Measurements from ENCODE around the gene C3.
"Not testable (repeated sequence)": the region's sequence is repeated elsewhere in the genome, so short reads cannot be mapped to it uniquely, and the experiment has no call there.

Gene C3

DNA sequence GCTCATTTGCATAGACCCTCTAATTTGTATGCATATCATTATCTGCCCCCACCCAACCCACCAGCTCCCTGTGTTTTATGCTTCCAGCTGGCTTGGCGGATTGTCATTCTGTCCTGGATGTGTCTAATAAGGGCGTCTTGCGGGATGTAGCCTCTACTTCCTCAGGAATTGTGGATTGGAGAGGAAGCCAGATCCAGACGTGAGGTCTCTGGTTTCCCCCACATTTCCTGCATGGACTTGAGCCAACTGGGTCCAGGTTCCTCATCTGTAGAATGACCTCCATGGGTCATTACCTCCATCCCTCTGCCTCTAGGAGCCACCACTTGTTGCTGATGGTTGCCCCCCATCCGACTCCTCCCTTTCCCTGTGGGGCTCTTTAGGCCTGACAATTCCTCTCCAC lies 57.7 kb downstream of the C3 start:
- DNase-seq (ENCODE audit: low read depth), result no peak

DNA sequence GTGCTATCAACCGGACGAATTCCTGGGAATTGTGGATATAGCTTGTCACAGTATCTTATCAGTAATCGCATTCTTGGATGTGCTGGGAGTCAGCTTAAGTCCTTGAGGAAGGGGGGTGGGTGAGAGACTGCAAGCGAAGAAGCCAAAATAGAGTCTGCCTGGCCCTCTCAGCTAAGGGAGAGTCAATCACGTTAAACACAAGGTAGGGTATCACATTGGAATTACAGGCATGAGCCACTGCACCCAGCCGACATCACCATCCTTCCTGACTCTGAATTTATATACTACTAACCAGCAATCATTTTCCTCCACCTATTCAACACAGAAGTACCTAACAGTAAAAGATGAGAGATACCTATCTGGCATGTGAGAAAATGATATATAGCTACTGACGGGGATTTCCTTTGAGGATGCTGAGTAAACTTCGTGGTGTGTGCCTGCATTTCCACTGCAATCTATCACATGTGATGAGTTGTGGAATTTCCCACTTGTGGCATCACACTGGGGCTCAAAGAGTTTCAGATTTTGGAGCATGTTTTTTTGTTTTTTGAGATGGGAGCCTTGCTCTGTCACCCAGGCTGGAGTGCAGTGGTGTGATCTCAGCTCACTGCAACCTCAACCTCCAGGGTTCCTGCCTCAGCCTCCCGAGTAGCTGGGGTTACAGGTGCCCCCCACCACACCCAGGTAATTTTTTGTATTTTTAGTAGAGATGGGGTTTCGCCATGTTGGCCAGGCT lies 58.8 kb downstream of the C3 start:
- not testable (repeated sequence) for DNase-seq (ENCODE audit: low read depth)

DNA sequence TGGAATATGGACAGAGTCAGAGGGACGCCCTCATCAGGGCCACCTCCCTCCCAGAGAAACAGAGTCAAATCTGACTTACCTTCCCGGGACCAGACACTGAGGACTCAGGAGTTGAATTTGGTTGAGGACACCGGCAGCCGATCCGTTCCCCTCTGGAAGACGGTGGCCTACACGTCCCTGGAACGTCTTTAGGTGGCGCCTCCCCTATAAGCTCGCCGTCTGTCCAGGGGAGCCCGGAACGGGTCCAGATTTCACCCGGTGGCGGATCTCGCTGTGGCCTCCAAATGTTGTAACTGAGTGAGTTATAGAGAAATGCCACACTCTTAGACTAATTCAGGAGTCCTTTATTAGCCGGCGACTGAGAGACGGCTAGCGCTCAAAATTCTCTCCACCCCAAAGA lies 59.5 kb downstream of the C3 start:
- no peak for DNase-seq (ENCODE audit: low read depth)

DNA sequence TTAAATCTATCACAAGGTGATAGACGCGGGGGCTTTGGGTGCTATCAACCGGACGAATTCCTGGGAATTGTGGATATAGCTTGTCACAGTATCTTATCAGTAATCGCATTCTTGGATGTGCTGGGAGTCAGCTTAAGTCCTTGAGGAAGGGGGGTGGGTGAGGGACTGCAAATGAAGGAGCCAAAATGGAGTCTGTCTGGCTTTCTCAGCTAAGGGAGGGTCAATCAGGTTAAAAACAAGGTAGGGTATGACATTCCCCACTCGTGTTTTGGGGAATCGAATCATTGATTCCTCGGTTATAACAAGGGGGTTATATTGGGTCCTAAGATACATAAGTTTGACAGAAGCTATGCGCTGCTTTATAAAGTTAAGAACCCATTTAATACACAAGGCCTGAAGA lies 64.1 kb downstream of the C3 start:
- not testable (repeated sequence) for DNase-seq (ENCODE audit: low read depth)

DNA sequence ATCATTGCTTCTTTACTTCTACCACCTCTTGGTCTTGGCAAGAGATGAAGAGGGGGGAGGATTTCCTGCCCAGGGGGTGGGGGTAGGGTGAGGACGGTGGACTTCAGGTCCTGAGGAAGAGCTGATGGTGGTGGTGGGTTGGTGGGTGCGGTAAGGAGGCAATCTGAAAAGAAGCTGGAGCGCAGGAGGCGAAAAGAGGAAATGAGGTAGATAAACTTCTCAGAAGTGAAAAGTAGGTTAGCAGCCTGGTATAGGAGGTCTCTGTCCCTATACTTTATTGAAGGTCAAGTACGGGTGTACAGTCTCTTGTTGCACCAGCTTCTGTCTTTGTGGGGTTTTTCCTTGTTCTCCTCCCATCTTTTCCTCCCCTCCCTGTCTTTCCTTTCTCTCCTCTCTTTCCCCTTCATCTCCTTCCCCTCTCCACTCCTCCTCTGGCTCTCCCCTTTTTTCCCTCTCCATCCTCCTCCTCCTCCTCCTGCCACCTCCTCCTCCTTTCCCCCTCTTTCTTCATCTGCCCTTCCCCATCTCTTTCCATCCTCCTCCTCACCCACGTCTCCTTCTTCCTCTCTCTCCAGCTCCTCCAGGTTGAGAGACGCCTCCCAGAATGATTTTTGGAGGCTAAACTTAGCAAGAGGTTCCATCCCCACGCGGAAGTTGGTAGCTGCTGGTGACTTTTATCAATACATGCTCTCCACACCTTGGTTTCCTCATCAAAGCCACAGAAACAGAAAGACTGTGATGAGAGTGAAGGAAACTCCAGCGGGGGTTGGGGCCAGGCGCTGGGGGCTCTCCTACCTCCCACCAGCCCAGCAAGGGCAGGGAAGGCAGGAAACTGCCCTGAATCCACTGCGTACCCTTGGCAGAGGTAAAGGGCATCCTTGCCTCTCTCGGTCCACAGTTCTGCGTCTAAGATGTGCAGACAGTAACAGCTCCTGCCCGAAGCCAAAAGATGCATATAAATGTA lies 65.8 kb downstream of the C3 start:
- DNase-seq (ENCODE audit: low read depth), result no peak

DNA sequence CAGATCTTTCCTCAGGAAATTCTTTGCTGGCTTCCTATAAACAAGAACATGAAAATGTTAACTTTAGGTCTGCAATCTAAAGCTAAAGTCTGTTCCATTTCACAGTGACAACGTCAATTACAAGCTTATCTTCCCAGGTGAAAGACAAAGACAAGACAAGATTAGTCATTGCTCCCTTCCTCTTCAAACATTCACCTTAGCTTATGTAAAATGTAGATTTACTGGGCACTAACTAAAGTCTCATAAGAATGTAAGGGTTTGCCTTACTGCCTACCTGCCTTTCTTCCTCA lies 67.7 kb downstream of the C3 start:
- DNase-seq (ENCODE audit: low read depth), result no peak

DNA sequence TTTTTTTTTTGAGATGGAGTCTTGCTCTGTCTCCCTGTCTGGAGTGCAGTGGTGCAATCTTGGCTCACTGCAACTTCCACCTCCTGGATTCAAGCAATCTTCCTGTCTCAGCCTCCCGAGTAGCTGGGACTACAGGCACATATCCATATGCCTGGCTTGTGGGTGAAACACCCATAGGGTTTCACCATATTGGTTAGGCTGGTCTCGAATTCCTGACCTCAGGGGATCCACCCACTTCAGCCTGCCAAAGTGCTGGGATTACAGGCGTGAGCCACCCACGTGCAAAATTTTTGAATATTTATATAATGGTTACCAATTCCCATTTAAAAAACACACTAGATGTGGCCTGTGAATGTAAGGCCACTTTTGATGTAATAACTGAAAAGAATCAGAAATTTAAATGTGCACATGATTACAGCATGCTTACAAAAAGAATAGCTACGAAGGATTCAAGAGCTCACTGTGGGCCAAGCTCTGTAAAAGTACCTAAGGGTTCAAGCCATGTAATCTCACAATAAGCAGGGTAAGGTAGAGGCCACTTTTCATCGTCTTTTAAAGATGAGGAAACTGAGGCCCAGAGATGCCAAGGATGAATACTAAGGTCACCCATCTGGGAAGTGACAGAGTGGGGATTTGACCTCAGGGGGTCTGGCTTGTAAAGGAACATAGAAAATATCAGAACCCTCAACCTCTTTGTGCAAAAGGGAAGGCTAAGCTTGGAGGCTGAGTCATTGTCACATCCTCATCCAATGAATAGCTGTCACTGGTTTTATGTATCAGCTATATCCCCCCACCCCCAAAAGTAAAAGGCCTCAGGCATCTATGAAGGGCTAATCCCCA lies 68.3 kb downstream of the C3 start:
- DNase-seq (ENCODE audit: low read depth), result no peak

DNA sequence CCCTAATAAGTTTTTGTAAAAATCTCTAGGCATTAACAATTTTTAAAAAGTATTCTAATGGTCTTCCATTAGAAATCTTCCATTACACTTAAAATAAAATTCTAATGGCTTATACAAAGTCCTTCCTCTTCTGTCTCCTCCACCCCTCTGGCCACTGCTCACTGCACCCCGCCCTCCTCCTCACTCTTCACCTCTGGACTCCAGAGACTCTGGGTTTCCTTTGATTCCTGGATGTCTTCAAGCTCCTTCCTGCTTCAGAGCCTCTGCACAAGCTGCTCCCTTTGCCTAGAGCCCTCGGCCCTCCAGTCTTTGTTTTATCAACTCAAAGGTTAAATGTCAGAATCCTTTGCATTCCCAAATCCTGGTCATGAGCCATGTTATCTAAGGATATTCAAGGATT lies 71.3 kb downstream of the C3 start:
- no peak for DNase-seq (ENCODE audit: low read depth)

DNA sequence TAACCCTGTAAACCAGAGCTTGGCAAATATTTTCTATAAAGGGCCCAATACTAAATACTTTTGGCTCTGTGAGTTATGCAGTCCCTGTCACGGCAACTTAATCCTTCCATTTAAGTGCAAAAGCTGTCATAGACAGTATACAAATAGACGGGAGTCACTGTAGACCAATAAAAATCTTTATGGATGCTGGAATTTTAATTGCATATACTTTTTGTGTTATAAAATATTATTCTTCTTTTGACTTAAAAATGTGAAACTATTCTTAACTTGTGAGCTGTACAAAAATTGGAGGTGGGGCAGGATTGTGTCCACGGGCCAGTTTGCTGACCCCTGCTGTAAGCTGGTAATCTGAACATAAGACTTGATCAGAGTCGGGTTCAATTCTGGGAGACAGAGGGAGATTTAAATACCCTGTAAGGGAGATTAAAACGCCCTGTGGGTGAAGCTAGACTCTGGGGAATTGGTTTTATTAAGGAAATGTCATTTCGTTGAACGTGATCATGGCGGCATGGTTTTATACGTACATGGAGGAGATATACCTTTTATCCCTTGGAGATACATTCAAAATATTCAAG lies 72.2 kb downstream of the C3 start:
- no peak for DNase-seq (ENCODE audit: low read depth)

DNA sequence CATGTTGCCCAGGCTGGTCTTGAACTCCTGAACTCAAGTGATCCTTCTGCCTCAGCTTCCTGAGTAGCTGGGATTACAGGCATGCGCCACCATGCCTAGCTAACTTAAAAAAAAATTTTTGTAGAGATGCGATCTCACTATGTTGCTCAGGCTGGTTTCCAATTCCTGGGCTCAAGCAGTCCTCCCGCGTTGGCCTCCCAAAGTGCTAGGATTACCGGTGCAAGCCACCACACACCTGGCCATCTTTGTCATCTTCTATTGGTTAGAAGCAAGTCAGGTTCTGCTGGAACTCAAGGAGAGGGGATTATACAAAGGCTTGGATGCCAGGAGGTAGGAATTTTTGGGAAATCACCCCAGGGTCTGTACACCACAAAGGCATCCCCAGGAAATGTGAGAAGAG lies 75.7 kb downstream of the C3 start:
- no peak for DNase-seq (ENCODE audit: low read depth)

DNA sequence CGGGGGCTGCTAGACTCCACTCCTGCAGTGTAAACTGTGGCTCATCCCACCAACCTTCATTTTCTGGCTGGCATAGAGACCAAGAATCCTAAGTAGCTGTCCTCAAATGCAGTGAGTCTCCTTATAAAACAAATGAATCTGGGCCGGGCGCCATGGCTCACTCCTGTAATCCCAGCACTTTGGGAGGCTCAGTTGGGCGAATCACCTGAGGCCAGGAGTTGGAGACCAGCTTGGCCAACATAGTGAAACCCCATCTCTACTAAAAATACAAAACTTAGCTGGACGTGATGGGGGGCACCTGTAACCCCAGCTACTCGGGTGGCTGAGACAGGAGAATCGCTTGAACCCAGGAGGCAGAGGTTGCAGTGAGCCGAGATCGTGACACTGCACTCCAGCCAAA lies 80.1 kb downstream of the C3 start:
- DNase-seq (ENCODE audit: low read depth), result not testable (repeated sequence)

DNA sequence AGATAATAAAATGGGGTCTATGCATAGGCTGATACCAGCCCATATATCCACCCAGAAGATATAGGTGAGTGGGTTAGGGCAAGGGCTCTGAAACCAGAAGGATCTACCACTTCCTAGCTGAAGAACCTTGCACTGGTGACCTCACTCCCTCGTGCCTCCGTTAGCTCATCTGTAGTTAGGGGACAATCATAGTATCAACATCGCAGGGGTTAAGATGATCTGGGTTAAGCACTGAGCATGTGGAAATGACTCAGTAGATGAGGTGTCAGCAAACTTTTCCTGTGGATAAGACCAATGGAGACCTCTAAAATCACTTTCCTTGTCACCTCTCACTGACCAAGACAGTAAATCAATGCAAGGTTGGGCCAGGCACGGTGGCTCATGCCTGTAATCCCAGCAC lies 81.0 kb downstream of the C3 start:
- no peak for DNase-seq (ENCODE audit: low read depth)

DNA sequence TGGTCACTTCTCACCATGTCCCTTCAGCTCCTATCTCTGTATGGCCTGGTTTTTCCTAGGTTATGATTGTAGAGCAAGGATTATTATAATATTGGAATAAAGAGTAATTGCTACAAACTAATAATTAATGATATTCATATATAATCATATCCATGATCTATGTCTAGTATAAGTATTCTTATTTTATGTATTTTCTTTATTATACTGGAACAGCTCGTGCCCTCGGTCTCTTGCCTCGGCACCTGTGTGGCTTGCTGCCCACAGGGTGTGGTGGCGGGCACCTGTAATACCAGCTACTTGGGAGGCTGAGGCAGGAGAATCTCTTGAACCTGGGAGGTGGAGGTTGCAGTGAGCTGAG lies 87.0 kb downstream of the C3 start:
- not testable (repeated sequence) for DNase-seq (ENCODE audit: low read depth)

DNA sequence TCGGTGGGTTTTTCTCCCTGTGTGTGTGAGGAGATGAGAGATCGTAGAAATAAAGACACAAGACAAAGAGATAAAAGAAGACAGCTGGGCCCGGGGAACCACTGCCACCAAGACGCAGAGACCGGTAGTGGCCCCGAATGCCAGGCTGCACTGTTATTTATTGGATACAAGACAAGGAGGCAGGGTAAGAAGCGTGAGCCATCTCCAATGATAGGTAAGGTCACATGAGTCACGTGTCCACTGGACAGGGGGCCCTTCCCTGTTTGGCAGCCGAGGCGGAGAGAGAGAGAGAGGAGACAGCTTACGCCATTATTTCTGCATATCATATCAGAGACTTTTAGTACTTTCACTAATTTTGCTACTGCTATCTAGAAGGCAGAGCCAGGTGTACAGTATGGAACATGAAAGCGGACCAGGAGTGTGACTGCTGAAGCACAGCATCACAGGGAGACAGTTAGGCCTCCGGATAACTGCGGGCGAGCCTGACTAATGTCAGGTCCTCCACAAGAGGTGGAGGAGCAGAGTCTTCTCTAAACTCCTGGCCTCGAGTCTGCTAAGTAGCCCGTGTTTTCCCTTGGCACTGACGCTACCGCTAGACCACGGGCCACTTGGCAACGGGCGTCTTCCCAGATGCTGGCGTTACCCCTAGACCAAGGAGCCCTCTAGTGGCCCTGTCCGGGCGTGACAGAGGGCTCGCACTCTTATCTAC lies 87.5 kb downstream of the C3 start:
- peak; percentile 66 for DNase-seq (ENCODE audit: low read depth)

DNA sequence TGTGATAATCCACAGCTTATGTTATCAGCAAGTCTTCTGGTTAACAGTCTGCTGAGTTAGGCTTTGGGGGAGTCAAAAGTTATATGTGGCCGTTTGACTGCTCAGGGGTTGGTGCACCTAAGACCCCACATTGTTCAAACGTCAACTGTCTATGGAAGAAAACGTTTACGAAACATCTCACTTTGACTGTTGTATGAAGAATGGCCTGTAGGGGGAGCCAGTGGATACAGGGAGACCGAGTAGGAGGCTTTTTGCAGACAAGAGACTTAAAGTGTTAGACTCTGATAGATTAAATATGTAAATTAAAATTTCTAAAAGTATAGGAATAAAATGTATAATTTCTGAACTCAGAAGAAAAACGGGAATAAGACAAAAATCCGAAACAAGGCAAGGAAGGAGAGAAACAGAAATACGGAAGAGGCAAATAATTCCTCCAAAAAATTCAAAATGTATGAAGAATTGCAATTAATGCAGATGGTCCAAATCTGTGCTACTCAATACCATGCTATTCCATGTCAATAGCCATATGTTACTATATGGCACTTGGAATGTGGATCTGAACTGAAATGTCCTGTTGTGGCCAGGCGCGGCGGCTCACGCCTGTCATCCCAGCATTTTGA lies 88.3 kb downstream of the C3 start:
- DNase-seq (ENCODE audit: low read depth), result peak; percentile 67

All from EH (cell line).